ENCODE results near the gene ZC3H18.

The ZC3H18 gene

DNA sequence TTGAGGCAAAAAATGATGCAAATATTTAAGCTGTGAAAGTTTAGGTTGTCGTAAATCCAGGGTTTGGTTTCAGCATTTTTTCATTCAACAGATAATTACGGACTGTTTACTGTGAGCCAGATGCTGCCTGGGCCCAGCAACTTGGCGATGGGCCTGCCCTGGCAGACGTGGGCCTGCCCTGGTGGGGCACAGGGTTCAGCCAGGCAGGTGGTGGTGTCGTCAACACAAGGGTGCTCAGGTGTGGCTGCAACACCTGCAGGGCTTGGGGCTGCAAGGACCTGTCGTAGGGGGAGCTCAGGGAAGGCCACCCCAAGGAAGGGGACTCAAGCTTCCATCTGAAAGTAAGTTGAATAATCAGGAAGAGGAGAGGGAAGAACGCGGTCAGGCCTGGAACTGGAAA is 15.1 kb downstream of the ZC3H18 start:
- DNase-seq: peak; percentile 10

GRCh38 chr16:88585927-88586581 is 15.9 kb downstream of the ZC3H18 start:
- no peak for DNase-seq

DNA sequence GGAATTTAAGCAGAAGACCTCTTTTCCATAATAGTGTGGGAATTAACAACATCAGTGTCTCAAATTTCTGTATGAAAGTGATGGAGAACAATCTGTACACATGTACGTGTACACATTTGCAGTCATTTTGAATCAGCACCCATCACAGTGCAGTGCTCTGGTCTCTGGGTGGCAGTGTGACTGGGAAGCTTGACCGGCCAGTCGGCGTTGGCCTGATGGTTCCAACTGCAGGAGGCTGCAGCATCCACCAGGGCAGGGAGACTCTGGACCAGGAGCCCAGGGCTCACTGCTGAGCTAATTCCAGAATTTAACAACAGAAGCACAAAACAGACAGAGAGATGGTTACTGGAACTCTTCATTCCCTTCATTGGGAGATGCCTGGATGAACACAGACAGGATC is 17.9 kb downstream of the ZC3H18 start:
- DNase-seq: no peak

- DNase-seq: no peak
Observed at GRCh38 chr16:88588754-88589153, 18.6 kb downstream of the ZC3H18 start.

DNA sequence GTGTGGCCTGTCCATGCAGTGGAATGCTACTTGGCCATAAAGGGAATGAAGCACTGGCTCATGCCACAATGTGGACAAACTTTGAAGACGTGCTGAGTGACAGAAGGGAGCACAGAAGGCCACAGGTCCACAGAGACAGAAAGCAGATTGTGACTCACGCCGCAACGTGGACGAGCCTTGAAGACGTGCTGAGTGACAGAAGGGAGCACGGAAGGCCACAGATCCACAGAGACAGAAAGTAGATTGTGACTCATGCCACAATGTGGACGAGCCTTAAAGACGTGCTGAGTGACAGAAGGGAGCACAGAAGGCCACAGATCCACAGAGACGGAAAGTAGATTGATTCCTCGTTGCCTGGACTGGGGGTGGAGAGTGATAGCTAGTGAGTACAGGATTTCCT is 19.2 kb downstream of the ZC3H18 start:
- no peak for DNase-seq

- DNase-seq: no peak
Observed at GRCh38 chr16:88591577-88592021, 21.4 kb downstream of the ZC3H18 start.

DNA sequence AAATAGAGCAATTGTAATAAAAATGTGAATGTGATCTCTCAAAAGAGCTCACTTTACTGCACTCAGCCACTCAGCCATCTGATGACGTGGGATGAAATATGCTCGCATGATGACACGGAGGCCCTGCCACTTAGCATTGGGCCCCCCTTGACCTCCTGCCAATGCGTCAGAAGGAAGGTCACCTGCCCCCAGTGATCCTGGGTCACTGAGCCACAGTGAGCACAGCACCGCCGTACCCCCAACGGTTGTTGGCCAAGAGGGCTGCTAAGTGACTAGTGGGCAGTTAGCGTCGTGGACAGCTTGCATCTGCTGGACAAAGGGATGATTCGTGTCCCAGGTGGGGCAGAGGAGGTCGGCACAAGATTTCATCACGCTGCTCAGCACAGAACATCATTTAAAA is 22.9 kb downstream of the ZC3H18 start:
- no peak for DNase-seq

GRCh38 chr16:88593489-88593888 is 23.3 kb downstream of the ZC3H18 start:
- DNase-seq: no peak

DNA sequence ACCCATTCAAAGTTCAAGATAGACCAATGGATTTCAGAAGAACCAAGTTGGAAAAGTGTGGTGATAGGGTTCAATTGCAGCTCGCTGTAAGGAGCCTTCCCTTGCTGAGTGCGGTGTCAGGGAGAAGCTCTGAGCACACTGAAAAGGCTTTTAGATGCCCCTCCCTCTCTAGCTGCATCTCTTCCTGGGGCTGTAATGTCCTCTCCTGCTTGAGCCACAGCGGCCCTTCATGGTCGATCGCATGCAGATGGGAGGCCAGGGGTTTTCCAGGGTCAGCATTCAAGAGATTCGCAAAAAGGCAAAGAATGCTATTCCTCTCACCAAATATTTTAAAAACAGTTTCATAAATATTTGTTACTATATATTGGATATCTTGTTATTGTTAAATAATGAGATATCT is 23.7 kb downstream of the ZC3H18 start:
- no peak for DNase-seq

- no peak for DNase-seq
Observed at GRCh38 chr16:88595101-88595500, 24.9 kb downstream of the ZC3H18 start.

- DNase-seq: no peak
Observed at GRCh38 chr16:88595921-88596320, 25.7 kb downstream of the ZC3H18 start.

GRCh38 chr16:88596483-88596882 is 26.3 kb downstream of the ZC3H18 start:
- DNase-seq: peak; percentile 2

- peak; percentile 39 for DNase-seq
Observed at GRCh38 chr16:88597856-88598491, 27.8 kb downstream of the ZC3H18 start.

DNA sequence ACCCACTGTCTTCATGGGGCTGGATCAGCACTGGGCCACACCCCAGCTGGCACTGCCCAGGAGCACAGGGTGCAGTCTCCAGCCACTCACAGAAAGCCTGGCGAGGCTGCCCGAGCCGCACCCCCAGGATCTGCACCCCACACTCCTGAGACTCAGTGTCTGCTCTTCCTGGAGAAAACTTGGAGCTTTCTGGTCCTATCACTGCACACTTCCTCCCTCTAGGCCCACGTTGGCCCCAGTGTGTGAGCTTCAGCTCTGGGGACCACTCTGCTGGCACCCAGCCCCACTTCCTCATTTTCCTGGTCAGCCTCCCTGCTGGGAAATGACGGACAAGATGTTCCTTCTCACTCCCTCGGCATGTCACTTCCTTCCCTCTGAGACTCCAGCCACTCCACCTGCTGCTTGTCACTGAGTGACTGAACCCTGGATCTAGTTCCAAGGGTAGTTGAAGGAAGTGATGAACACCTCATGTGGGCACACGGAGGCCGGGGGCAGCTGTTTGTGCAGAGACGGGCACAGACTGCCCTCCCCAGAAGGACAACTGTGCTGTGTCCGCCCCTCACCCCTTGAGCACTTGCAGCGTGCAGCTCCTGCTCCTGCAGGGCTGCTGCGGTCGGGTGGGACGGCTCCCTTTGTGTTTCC is 29.0 kb downstream of the ZC3H18 start:
- no peak for DNase-seq

GRCh38 chr16:88599825-88600538 is 29.8 kb downstream of the ZC3H18 start:
- peak; percentile 71 for DNase-seq

DNA sequence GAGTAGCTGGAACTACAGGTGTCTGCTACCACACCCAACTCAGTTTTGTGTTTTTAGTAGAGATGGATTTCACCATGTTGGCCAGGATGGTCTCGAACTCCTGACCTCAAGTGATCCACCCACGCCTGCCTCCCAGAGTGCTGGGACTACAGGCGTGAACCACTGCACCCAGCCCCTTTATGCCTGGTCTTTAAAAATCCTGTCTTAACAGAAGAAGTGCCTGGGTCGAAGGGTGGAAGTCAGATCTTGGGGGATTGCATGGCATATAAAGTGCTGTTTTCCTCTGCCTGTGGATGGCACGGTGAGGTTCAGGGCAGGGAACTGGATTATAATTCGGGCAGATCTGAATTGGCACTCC is 30.3 kb downstream of the ZC3H18 start:
- no peak for DNase-seq

DNA sequence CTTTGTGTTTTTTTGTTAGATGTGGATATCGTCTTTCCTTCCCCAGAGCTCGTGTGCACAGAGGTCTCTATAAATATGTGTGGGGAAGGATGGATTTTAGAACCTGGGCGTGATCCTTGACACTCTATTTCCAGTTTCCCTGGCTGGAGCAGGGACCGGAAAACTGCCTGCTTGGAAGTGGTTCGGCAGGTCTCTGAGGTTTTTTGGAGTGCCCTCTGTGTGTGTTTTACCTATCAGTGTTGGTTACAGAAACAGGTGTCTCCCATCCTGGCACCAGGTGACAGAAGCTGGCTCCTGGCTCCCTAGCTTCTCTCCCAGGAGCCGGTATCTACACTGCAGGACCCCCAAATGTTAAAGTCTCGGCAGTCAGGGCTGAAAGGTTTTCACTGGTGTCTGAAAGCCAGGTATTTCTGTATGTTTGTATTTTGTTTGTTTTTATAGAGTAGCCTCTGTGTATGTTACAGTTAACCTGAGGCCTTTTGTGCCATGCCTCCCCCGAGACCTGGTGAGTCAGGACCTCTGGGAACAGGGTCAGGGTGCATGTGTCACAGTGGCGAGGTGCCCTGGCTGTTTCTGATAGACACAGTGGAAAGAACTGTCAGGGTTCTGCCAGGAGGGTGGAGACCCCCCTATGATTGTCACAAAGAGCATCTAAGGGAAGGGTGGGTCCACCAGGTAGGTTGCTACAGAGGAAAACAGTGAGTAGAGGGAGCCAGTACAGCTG is 31.3 kb downstream of the ZC3H18 start:
- DNase-seq: peak; percentile 53

DNA sequence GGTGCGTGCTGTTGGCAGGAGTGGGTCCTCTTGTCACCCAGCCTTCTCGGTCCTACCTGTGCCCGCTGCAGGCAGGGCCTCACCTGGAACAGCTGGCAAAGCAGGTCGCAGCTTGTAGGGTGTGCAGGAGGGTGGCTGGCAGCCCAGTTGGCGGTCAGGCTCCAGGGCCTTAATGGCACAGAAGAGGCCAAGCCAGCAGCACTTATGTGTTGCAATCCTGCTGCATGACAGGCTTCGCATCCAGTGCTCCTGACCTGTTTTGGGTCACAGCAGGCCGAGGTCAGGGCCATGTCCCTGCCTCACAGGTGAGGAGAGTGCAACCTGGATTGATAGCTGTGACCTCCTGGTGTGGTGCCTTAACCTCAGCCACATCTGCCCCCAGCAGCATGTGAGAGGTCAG is 31.9 kb downstream of the ZC3H18 start:
- peak; percentile 78 for DNase-seq

GRCh38 chr16:88605186-88606147 is 35.3 kb downstream of the ZC3H18 start:
- no peak for DNase-seq

DNA sequence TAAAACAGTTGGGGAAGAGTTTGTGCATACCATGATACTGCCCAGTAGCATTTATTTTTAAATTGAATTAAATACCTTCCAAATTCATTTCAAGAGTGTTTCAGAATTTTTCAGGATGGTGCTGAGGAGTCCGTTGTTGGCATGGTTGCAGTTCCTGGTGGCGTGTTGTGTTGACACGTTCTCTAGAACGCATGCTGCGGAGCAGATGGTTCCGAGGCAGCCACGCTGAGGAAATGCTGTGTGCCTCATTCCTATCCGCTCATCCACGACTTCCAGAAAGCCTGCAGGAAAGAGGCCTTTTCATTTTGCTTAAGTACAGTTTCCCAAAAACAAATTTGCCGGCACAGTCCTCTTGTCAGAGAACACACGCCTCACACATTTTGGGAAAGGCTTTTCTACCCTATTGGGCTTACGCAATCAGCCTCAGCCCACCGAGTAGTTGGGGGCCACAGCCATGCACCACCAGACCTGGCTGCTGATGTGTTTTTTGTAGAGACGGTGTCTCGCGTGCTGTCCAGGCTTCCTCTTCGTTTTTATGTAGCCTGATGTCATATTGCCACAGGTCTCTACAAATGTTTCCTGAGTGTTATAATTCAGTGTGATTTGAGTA is 36.0 kb downstream of the ZC3H18 start:
- DNase-seq: no peak

DNA sequence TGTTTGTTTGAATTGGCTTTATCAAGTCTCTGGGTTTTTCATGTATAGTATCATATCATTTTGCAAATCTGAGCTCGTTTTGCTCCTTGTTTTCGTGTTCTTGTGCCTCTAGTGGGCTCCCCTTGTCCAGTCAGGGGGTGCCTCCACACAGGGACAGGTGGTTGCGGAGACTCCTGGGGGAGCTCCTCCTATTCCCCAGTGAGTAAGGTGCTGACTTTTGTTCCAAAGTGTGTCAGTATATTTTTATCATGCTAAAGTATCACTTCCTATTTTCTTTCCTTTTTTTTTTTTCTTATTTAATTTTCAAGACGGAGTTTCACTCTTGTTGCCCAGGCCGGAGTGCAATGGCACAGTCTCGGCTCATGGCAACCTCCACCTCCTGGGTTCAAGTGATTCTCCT is 37.9 kb downstream of the ZC3H18 start:
- DNase-seq: no peak
